ENCODE measurements around the gene ZNF319.
"Not testable (repeated sequence)": the region's sequence is repeated elsewhere in the genome, so short reads cannot be mapped to it uniquely, and the experiment has no call there.

The ZNF319 gene

GRCh38 chr16:57996406-57997175 is 3.9 kb downstream of the ZNF319 start:
- DNase-seq, result no peak

DNA sequence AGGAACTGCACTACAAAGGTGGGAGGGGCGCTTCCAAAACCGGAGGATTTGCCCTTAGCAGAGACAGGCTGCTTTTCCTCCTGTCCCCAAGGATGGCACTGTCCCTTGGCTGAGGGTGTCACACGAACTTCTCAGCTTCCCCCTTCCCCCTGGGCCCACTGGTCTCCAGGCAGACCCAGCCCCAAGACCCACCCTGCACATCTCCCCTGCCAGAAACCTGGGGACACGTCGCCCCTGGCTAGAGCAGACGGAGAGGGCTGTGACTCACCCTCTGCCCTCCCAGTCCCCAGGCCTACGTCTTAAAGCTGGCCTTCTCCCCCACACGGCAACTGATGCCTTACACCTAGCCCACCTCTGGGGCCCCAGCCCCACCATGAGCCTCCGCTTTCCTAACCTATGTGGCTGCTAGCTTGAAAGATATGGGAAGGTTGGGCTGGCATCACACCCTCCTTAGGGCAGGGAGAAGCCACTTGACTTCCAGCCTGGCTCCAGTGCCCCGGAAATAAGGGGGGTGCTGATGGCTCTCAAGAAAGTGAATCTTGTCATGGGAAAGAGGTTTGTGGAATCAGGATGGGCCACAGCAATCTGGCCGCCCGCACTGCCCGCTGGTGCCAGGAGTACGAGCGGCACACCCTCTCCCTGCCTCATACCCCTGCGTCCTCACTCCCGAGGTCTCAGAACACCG is 4.6 kb downstream of the ZNF319 start:
- no peak for DNase-seq

- peak; percentile 29 for DNase-seq
Measured at GRCh38 chr16:57994778-57995177, 5.7 kb downstream of the ZNF319 start.

- no peak for DNase-seq
Measured at GRCh38 chr16:57994361-57994760, 6.1 kb downstream of the ZNF319 start.

GRCh38 chr16:57993897-57994296 is 6.6 kb downstream of the ZNF319 start:
- no peak for DNase-seq

- peak; percentile 73 for DNase-seq
Measured at GRCh38 chr16:57993438-57993837, 7.0 kb downstream of the ZNF319 start.

DNA sequence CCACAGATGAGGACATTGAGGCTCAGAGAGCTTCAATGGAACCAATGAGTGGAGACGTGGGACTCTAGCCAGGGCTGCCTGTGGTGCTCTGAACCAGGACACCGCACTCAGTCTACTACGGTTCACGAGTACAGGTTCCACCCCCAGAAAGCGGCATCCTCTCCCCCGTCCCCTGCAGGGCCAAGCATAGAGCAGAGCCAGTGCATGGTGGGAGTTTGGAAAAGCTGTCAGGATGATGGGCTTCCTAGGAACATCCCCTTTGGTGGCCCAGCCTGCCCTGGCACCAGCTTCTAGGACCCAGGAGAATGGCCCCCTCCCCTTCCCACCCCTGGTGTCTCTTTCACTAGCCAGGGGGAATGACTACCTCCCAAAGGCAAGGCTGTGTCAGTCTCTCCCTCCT is 8.4 kb downstream of the ZNF319 start:
- no peak for DNase-seq

GRCh38 chr16:57991551-57992059 is 8.9 kb downstream of the ZNF319 start:
- no peak for DNase-seq

DNA sequence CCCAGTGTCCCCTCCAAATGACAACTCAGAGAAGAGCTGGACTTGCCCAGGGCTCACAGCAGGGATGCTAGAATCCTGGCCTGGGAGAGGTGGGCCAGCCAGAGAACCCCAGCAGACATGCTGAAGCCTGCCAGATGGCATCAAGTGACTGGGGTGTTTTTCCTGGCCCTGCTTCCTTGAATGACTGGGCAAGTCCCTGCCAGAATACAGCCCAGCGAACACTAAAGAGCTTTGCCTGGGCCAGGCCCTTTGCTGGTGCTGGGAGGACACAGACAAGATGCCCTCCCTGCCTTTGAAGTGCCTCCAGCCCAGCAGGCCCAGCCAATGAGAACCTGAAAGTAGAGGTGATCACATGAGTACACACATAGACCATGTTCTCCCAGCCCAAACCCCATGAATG is 11.5 kb downstream of the ZNF319 start:
- no peak for DNase-seq

- no peak for DNase-seq
Measured at GRCh38 chr16:57987441-57988177, 12.9 kb downstream of the ZNF319 start.

- DNase-seq, result no peak
Measured at GRCh38 chr16:57986196-57986595, 14.3 kb downstream of the ZNF319 start.

DNA sequence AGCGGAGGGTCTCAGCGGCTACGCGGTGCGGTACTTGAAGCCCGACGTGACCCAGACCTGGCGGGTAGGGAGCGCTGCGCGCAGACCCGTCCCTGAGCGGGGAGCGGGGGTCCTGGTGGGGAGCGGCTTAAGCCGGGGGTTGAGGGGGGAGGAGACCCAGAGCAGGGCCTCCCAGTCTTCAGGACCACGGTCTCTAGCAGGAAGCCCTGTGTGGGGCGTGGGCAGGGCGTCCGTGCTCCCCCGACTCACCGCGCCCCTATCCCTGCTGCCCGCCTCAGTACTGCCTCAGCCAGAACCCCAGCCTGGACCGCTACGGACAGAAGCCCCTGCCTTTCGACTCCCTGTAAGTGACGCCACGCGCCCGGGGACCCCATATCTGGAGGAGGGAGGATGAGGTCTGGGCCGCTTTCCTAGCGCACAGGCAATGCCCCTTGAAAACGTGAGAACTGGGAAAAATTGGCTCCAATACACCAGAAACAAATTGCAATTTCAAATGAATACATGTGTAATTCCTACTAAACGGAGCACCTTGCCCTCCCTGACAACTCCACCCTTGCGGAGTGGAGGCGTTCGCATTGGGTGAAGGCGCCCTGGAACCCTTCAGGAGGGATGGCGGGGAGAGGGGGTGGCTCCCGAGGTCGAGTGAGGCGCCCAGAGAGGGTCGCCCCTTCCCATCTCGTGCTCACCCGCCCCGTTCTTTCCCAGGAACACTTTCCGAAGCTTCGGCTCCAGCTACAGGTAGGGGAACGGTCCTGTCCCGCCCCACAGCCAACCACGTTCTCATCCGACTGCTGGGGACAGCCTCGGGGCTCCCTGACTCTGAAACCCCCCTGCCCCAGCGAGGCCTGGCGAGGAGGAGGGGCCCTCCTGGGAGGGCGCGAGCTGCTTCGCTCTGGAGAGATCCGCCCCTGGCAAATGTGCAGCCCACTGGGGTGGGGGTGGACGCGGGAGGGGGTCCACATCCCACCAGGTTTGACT is 15.0 kb downstream of the ZNF319 start:
- DNase-seq, result no peak

GRCh38 chr16:57984443-57985203 is 15.8 kb downstream of the ZNF319 start:
- DNase-seq, result no peak

DNA sequence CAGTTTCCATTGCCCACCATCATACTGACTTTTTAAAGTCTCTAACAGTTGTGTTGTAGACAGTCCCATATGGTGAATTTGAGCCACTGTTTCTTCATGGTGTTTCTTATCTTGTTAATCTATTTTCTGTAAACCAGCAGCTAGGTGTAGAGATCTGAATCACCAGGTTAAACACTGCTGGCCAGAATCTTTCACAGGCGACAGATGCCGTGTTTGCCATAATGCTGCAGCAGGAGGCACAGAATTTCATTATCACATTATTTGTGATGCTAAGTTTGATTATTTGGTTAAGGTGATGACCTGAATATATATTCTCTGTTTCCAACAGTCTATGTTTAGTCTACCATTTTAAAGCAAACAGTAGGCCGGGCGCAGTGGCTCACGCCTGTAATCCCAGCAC is 18.1 kb downstream of the ZNF319 start:
- DNase-seq, result no peak

GRCh38 chr16:57981636-57982035 is 18.8 kb downstream of the ZNF319 start:
- DNase-seq, result no peak

DNA sequence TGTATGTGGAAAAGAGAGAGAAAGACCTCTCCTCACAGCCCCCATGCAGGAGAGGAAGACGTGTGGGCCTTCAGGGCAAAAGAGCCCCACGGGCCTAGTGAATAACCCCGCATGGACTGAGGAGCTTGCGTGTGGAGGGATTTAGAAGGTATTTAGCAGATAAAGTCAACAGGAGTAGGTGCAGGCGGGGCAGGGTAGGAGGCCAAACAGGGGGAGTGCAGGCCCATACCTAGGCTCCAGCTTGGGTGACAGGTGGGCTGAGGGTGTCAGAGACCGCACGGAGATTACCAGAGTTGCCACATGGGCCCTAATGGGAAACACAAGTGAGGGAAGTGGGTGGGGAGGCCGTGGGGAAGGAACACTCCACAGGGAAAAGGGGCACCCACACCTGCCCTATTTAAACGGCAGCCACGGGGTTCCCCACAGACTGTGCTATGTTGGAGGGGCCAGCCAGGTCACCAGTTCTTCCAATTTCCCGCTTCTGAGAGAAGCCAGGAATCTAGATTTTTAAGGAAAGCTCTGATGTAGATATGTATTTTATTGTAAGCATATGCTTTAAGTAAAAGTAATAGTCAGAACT is 21.4 kb downstream of the ZNF319 start:
- DNase-seq, result no peak

DNA sequence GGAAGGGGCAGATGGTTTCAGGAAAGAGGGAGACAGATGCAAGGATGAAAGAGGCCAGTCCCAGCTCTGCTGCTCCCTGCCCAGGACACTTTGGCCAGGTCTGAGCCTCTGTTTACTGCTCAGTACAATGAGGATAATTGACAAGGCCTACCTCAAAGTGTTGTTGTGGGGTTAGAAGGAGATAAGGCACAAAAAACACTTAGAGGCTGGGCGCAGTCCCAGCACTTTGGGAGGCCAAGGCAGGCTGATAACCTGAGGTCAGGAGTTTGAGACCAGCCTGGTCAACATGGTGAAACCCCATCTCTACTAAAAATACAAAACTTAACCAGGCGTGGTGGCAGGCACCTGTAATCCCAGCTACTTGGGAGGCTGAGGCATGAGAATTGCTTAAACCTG is 22.4 kb downstream of the ZNF319 start:
- DNase-seq, result not testable (repeated sequence)

DNA sequence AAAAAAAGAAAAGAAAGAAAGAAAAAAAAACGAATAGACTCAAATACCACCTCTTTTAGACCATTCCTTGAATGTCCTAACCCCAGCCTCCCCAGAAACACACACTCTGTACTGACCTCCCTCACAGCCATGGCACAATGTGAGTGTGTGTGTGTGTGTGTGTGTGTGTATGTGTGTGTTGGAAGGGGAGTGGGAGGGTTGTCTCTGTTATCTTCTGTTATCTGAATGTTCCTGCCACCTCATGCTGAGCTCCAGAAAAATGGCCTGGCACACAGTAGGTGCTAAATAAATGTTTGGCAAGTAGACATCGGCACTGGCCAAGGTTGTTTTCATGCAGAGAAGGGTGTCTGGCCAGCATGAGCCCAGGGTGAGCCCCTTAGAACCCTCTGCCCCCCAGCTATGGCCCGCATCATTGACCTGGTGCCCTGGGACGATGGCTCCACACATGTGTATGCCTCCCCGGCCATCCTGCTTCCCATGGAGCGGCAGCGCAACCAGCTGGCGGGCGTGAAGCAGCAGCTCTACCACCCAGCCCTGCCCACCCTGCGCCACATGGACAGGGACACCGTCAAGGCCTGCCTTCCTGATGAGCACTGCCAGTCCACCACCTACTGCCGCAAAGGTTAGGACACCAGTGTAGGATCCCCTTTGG is 22.9 kb downstream of the ZNF319 start:
- DNase-seq, result no peak

DNA sequence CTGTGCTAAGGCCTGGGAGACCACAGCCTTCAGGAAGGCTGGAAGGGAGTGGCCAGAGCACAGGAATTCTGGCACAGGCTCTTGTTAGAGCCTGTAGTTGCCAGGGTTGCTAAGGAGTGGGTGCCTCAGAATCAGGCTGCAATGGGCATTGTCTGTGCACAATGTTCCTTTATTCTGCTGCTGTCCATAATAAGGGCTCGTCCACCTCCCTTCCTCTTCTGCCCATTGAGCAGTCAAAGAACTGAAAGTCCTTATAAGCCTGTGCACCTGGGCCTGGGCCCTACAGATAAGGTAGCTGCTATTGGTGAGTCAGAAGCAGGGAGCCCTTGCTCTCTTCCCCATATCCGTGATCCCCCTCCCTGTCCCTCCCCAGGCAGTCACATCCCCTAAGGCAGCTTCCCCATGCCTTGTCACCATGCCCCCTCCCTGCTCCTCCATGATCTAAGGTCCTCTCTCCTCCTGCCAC is 24.1 kb downstream of the ZNF319 start:
- no peak for DNase-seq

DNA sequence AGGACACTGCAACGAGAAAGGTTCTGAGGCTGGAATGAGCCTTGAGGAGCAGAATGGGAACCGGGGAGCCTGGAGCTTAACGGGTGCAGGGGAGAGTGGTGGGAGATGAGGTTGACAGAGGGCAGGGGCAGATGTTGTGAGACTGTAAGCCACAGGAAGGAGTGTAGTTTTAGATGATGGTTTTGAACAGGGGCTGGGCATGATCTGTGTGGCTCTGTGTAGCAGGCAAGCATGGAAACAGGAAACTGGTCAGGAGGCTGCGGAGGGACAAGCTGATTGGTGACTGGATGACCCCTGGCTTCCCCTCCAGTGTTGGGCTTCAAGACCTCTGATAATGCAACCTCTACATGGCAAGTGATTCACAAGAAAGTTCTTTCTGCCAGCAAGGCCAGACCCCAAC is 28.2 kb downstream of the ZNF319 start:
- no peak for DNase-seq

- DNase-seq, result no peak
Measured at GRCh38 chr16:57971848-57972247, 28.6 kb downstream of the ZNF319 start.

Data from COR-L47 (cell line).